Iris pigment epithelial cell (primary cell): Measurements from ENCODE around the gene CST5.

ENCODE experiments used
- DNase-seq: peaks from one replicate; pipeline ENCODE4 v3.0.0-alpha.2; 2011; ENCODE audit warnings: low read depth

CST5 gene

GRCh38 chr20:23841693-23842092 is 37.9 kb downstream of the CST5 start:
- DNase-seq: no peak

DNA sequence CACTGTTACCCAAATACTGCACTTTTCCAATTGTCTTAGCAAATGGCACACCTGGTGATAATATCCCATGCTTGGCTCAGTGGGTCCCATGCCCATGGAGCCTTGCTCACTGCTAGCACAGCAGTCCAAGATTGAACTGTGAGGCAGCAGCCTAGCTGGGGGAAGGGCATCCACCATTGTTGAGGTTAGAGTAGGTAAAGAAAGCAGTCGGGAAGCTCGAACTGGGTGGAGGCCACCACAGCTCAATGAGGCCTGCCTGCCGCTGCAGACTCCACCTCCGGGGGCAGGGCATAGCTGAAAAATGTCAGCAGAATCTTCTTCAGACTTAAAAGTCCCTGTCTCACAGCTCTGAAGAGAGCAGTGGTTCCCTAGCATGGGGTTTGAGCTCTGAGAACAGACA is 43.8 kb downstream of the CST5 start:
- no peak for DNase-seq

DNA sequence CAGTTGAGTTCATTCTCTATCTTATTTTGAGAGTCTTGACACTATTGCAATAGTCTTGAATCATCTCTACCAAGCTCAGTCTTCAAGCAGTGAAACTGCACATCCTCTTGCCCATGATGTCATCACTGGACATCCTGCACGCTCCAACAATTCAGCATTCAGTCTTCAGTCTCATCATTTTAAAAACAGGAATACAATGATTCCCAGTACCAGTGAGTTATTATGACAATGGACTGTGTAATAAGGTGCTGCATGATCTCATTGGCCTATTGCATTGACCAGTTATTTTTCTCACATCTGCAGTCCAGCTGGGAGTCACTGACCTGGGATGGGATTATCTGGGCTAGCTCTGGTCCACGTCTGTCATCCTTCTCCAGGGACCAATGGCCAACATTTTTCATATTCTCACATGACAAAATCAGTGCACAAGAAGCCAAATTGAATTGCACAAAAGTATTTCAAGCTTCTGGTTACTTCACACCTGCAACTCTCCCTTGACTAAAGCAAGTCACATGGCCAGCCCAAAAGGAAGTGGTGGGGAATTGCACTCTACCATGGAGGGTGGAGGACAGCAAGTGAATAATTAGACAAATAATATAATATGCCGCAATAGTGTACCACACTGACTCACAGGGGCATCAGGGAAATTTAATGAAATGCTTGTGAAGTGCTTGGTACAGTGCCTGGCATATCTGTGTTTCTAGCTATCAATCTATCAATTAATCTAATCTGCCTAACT is 46.6 kb downstream of the CST5 start:
- no peak for DNase-seq

- peak; percentile 49 for DNase-seq
Observed at GRCh38 chr20:23831961-23832360, 47.6 kb downstream of the CST5 start.

DNA sequence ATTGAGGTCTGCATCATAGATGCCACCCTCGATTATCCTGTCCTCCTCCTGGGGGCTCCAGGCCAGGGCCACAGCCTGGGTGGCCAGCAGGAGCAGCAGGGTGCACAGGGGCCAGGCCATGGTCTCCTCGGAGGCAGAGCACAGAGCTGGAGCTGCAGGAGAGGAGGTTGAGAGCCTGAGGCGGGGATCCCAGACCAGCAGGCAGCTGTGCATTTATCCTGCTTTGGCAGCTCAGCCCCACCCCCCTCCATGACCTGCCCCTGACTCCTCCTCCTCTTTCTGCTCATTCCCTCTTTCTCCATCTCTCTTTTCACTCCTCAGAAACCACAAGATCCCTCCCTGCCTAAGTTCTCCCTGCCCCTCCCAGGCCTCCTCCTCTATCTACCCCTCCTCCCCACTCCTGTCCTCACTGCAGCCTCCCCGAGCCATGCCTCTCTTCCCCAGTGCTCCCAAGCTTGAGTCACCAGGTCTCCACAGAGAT is 53.0 kb downstream of the CST5 start, which contains the start of gene CST2:
Gene CST2 (minus strand): TSS at position 189 of the 481 bp plus-strand sequence. CDS start 69 bp downstream, at position 120.
- DNase-seq: no peak
